Measurements from ENCODE around the gene ATE1.
"Not testable (repeated sequence)": the region's sequence is repeated elsewhere in the genome, so short reads cannot be mapped to it uniquely, and the experiment has no call there.

ATE1 gene

GRCh38 chr10:121828045-121828444 is 99.8 kb downstream of the ATE1 start:
- no peak for DNase-seq

- not testable (repeated sequence) for DNase-seq
Observed at GRCh38 chr10:121826773-121827172, 101.1 kb downstream of the ATE1 start.

- peak in 1 of 2 donors; percentile 28 for DNase-seq
Observed at GRCh38 chr10:121823993-121824463, 103.8 kb downstream of the ATE1 start.

GRCh38 chr10:121822724-121823123 is 105.1 kb downstream of the ATE1 start:
- no peak for DNase-seq

GRCh38 chr10:121822180-121822579 is 105.7 kb downstream of the ATE1 start:
- DNase-seq = no peak

GRCh38 chr10:121819049-121819448 is 108.8 kb downstream of the ATE1 start:
- no peak for DNase-seq

- DNase-seq = no peak
Observed at GRCh38 chr10:121818599-121818998, 109.2 kb downstream of the ATE1 start.

- no peak for DNase-seq
Observed at GRCh38 chr10:121816197-121816596, 111.6 kb downstream of the ATE1 start.

- no peak for DNase-seq
Observed at GRCh38 chr10:121813857-121814256, 114.0 kb downstream of the ATE1 start.

- no peak for DNase-seq
Observed at GRCh38 chr10:121813211-121813815, 114.5 kb downstream of the ATE1 start.

- DNase-seq = no peak
Observed at GRCh38 chr10:121812031-121812430, 115.8 kb downstream of the ATE1 start.

GRCh38 chr10:121811386-121811785 is 116.4 kb downstream of the ATE1 start:
- DNase-seq = no peak

GRCh38 chr10:121808835-121809234 is 119.0 kb downstream of the ATE1 start:
- DNase-seq = no peak

- no peak for DNase-seq
Observed at GRCh38 chr10:121804460-121804859, 123.4 kb downstream of the ATE1 start.

GRCh38 chr10:121803611-121804010 is 124.2 kb downstream of the ATE1 start:
- DNase-seq = no peak

GRCh38 chr10:121800831-121801230 is 127.0 kb downstream of the ATE1 start:
- no peak for DNase-seq

- no peak for DNase-seq
Observed at GRCh38 chr10:121800146-121800545, 127.7 kb downstream of the ATE1 start.

- no peak for DNase-seq
Observed at GRCh38 chr10:121797490-121797889, 130.3 kb downstream of the ATE1 start.

GRCh38 chr10:121796342-121796741 is 131.5 kb downstream of the ATE1 start:
- DNase-seq = no peak

- no peak for DNase-seq
Observed at GRCh38 chr10:121792198-121792597, 135.6 kb downstream of the ATE1 start.

- no peak for DNase-seq
Observed at GRCh38 chr10:121791761-121792160, 136.1 kb downstream of the ATE1 start.

- no peak for DNase-seq
Observed at GRCh38 chr10:121788717-121789116, 139.1 kb downstream of the ATE1 start.

- DNase-seq = no peak
Observed at GRCh38 chr10:121788115-121788514, 139.7 kb downstream of the ATE1 start.

GRCh38 chr10:121787169-121787568 is 140.7 kb downstream of the ATE1 start:
- DNase-seq = no peak

- no peak for DNase-seq
Observed at GRCh38 chr10:121783782-121784372, 144.0 kb downstream of the ATE1 start.

Measured in CD4-positive, alpha-beta T cell treated with Interferon alpha-2 for 1 hour (primary cell).